Urinary bladder (tissue), 4 donors: ENCODE results near the gene CES2. TPM values are rescaled to one million over a fixed set of nuclear protein-coding genes. Genes with fewer than 3 reads are reported as not detected.
"Not testable (repeated sequence)": the region's sequence is repeated elsewhere in the genome, so short reads cannot be mapped to it uniquely, and the experiment has no call there.

ENCODE experiments used
- DNase-seq: peaks from one replicate; pipeline ENCODE4 v3.0.0-alpha.2; 2015; ENCODE audit errors: extremely low spot score
- H3K27ac ChIP-seq: one replicate; pipeline ENCODE4 v1.5.1; 2013; ENCODE audit warnings: low read depth, mild to moderate bottlenecking, moderate library complexity
- H3K36me3 ChIP-seq: one replicate; pipeline ENCODE4 v1.6.1; 2013; ENCODE audit warnings: mild to moderate bottlenecking, moderate library complexity; ENCODE audit not compliant: insufficient read depth
- H3K4me1 ChIP-seq: one replicate; pipeline ENCODE4 v1.6.1; 2013; ENCODE audit warnings: mild to moderate bottlenecking, moderate library complexity; ENCODE audit not compliant: insufficient read depth
- H3K4me3 ChIP-seq: one replicate; pipeline ENCODE4 v1.5.1; 2013; ENCODE audit warnings: low read depth, low read length
- WGBS: extraction: QIAGEN DNeasy Blood & Tissue Kit; methylation state at CpG from one replicate; pipeline ENCODE4 v1.1.7; 2013; 5-methylcytosine and 5-hydroxymethylcytosine counted together
- polyA plus RNA-seq: library from polyadenylated mRNA; stranded (reverse); fragments of 200-250 nt; gene quantifications from one replicate; pipeline ENCODE4 v1.2.3, GENCODE V29; 2013
- total RNA-seq: library from RNA; depleted of rRNA; stranded (reverse); fragments of >200 nt; gene quantifications from one replicate; pipeline ENCODE4 v1.2.3, GENCODE V29; 2014
- donor health status: healthy with polysubstance abuse.
- donor health status: healthy.

CES2 gene
- total and polyA plus RNA-seq, 2 donors: 12.9 to 32.5 TPM

DNA sequence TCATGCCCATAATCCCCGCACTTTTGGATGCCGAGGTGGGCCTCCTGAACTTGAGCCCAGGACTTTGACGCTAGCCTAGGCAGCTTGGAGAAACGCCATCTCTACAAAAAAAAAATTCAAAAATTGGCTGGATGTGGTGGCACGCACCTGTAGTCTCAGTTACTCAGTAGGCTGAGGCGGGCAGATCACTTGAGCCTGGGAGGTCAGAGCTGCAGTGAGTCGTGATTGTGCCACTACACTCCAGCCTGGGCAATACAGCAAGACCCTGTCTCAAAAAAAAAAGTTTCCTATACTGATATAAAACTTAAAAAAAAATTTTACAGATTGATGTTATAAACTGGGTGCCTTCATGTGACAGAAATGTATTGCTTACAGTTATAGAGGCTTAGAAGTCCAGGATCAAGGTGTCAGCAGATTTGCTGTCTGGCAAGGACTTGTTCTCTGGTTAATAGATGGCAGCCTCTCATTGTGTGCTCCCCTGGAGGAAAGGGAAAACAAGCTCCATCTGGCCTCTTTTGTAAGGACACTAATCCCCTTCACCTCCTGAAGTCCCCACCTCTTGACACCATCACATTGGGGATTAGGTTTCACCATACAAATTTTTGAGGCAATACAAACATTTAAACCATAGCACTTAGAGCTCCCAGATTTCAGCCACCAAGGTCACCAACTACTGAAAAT lies 17.3 kb downstream of the CES2 start:
- H3K36me3 ChIP-seq: no peaks in the 10 kb centered on the region
- H3K27ac ChIP-seq: no peak overlapping the region
- no peaks in the 10 kb centered on the region for H3K4me1 ChIP-seq
- no peak overlapping the region for H3K4me3 ChIP-seq
- WGBS: 83% methylated on average over 7 of the region's 7 CpGs
- no peak for DNase-seq

DNA sequence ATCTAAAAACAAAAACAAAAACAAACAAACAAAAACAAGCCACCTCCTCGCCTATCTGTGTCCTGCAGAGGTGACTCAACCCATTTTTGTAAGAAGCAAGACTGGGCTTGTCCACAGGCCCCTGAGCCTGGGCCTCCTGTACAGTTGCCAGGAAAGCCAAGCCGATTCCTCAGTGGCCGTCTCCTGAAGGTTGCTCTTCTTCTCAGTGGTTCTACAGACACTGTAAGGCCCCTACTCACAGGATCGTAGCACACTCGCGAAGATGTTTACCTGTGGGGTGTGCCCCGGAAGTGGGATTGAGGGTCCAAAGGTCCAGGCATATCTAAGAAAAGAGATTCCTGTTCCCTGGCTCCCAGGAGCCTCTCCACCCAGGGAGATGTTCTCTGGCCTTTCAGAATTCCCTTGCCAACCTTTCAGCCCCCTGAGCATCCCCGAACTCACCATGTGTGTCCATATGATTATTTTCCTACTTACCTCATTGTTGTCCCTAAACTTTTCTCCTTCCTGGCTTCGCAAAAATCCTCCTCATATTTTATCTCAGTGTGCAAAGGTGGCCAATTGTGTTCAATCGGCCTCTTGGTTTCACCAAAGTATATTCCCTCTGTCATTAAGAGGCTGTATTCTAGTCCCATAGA lies 18.3 kb downstream of the CES2 start:
- DNase-seq: no peak
- WGBS: 81% methylated on average over 10 of the region's 10 CpGs
- Histone ChIP-seq H3K4me1 (no peaks in the 10 kb centered on the region), H3K4me3 (no peak overlapping the region), H3K27ac (no peak overlapping the region), H3K36me3 (no peaks in the 10 kb centered on the region)

DNA sequence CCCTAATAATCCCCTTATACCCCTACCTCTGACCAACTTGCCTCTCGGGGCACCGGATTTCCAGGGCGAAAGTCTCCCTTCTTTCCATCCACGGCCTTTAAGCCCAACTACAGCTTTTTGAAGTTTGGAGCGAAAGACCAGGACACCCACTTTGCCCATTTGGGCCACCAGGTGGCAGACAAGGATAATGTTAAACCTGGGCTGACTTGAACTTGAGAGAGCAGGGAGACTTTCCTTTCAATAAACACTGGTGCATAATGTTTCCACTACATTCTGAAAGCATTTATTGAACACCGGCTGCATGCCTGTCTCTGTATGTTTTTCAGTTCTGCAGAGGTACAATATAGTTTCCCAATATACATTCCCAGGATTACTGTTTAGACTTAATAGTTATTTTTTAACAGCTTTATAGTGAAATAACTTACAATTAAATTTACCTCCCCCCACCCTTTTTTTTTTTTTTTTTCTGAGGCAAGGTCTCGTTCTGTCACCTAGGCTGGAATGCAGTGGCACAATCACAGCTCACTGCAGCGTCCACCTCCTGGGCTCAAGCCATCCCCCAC lies 18.9 kb downstream of the CES2 start:
- Histone ChIP-seq H3K36me3 (no peaks in the 10 kb centered on the region), H3K27ac (no peak overlapping the region), H3K4me1 (no peaks in the 10 kb centered on the region), H3K4me3 (no peak overlapping the region)
- no peak for DNase-seq
- WGBS: 21% methylated on average over 8 of the region's 8 CpGs

DNA sequence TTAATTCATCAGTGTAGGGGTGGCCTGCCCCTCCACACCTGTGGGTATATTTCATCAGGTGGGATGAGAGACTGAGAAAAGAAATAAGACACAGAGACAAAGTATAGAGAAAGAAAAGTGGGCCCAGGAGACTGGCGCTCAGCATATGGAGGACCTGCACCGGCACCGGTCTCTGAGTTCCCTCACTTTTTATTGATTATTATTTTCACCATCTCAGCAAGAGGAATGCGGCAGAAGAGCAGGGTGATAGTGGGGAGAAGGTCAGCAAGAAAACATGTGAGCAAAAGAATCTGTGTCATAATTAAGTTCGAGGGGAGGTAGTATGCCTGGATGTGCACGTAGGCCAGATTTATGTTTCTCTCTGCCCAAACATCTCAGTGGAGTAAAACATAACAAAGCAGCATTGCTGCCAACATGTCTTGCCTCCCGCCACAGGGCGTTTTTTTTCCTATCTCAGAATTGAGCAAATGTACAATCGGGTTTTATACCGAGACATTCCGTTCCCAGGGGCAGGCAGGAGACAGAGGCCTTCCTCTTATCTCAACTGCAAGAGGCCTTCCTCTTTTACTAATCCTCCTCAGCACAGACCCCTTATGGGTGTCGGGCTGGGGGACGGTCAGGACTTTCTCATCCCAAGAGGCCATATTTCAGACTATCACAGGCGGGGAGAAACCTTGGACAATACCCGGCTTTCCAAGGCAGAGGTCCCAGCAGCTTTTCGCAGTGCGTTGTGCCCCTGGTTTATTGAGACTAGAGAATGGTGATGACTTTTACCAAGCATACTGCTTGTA lies 20.2 kb downstream of the CES2 start:
- H3K4me3 ChIP-seq, DNase-seq, H3K27ac ChIP-seq, H3K4me1 ChIP-seq, H3K36me3 ChIP-seq: not testable (repeated sequence)
- 56% methylated on average over 17 of the region's 17 CpGs for WGBS

DNA sequence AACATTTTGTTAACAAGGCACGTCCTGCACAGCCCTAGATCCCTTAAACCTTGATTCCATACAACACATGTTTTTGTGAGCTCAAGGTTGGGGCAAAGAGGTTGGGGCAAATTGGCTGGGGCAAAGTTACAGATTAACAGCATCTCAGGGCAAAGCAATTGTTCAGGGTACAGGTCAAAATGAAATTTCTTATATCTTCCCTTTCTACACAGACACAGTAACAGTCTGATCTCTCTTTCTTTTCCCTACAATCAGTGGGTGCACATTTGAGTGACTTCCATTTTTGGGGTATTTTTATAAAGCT lies 20.8 kb downstream of the CES2 start:
- not testable (repeated sequence) for H3K4me1 ChIP-seq, H3K4me3 ChIP-seq, H3K36me3 ChIP-seq, DNase-seq, H3K27ac ChIP-seq
- WGBS: 65% methylated on average over 1 of the region's 1 CpG

DNA sequence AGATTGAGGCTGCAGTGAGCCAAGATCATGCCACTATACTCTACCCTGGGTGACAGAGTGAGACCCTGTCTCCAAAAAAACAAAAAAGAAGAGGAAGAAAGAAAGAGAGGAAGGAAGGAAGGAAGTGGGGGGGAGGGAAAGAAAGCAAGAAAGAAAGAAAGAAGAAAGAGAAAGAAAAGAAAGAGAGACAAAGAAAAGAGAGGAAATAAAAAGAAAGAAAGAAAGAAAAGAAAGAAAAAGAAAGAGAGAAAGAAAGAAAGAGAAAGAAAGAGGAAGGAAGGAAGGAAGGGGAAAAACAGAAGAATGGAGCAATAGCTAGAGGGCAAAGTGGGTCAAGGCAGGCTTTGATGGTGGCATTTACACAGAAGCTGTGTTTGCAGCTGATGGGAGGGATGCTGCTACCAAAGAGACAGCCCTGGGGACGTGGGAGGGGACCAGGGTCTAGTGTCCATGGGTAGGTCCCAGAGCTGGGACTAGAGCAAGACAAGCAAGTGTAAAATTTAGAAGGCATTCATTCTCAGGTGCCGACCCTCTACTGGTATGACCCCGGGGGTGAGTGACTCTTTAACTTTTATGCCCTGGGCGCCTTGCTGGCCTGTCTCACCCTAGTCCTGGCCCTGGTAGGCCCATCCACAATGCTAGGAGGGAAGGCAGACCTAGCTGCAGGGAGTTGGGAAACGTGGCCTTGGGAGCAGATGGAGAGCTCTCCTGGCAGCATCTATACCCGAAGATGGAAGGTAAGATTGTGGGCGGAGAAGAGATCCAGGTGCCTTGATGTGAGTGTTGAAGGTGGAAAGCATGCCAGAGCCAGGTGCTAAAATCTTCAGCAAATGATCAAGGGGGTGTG lies 23.8 kb downstream of the CES2 start:
- WGBS: 76% methylated on average over 7 of the region's 7 CpGs
- no peaks in the 10 kb centered on the region for H3K36me3 ChIP-seq
- DNase-seq: no peak
- no peak overlapping the region for H3K27ac ChIP-seq
- no peaks in the 10 kb centered on the region for H3K4me1 ChIP-seq
- H3K4me3 ChIP-seq: no peak overlapping the region

DNA sequence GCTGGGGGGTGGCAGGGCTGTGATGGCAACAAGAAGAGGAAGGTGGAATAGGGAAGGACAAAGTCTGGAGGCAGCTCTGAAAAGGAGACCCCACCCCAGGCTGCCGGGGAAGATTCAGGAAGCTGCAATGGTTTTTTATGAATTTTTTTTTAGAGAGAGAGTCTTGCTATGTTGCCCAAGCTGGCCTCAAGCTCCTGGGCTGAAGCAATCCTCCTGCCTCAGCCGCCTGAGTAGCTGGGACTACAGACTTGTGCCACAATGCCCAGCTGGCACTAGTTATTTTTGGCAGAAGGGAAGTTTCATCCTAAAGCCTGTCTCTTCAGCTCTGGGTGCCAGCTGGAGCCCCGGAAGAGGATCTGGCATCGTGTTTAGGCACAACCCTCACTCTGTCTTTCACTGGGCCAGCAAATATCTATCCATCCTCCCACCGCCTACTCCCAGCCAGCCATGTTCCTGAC lies 24.4 kb downstream of the CES2 start:
- no peak for DNase-seq
- Histone ChIP-seq H3K27ac (no peak overlapping the region), H3K4me1 (no peaks in the 10 kb centered on the region), H3K4me3 (no peak overlapping the region), H3K36me3 (no peaks in the 10 kb centered on the region)
- WGBS: 52% methylated on average over 5 of the region's 5 CpGs

DNA sequence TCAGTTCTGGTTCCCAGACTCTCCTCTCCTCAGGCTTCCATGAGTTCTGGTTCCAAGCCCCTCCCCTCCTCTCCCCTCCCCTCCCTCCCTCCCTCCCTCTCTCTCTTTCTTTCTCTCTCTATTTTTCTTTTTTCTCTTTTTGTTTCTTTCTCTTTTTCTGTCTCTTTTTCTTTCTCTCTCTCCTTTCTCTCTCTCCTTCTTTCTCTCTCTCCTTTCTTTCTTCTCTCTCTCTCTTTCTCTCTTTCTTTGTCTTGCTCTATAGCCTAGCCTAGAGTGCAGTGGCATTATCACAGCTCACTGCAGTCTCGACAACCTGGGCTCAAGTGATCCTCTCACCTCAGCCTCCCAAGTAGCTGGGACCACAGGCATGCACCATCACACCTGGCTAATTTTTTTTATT lies 25.0 kb downstream of the CES2 start:
- 85% methylated on average over 1 of the region's 1 CpG for WGBS
- Histone ChIP-seq H3K36me3 (no peaks in the 10 kb centered on the region), H3K4me1 (no peaks in the 10 kb centered on the region), H3K4me3 (no peak overlapping the region), H3K27ac (no peak overlapping the region)
- DNase-seq: no peak

DNA sequence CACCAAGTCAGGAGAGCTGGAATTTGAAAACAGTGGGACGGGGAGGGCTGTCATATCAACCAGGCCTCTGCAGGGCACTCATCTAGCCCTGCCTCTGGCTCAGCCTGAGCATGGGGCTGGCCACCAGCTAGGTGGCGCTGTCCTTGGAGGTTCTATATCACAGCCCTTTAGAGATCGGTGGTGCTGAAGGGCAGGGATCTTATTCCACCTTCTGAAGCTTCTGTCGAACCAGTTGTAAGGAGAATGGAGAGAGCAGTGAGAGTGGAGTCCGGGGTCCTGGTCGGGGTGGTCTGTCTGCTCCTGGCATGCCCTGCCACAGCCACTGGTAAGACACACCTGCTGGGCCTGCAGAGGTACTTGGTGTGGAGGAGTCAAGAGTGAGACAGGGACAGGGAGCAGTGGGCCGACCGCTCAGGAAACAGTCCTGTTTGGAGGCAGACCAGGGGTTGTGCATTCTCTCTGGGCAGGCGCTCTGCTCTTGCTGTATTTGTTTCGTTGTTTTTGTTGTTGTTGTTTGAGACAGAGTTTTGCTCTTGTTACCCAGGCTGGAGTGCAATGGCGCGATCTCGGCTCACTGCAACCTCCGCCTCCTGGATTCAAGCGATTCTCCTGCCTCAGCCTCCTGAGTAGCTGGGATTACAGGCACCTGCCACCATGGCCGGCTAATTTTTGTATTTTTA lies 25.9 kb downstream of the CES2 start, which contains the start of gene CES3:
Gene CES3, plus strand, starts transcription at position 202 of the 680 bp plus-strand sequence. Its CDS starts 42 bp downstream, at position 244.
- Histone ChIP-seq H3K4me3 (no peak within 1 kb of the TSS), H3K4me1 (no peaks in the 10 kb centered on the region), H3K27ac (no peak within 1 kb of the TSS), H3K36me3 (no peaks in the 10 kb centered on the region)
- no peak for DNase-seq
- WGBS: 63% methylated on average over 16 of the region's 16 CpGs

DNA sequence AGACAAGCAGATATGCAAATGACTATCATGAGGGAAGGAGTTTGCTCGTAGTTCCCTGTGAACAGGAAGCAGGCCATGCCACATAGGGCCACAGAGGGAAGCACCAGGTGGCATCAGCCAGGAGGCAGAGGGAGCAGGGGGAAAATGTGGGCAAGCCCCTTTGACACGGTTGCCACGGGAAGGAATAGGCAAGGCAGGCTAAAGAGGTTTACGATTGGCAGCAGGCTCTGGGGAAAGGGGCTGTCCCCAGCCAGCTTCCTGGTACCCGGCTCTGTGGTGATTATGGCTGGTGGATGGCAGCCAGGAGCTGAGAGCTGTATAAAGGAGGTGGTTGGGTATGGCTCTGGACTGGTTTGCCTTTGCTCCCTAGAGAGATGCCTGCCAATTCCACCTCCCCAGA lies 26.6 kb downstream of the CES2 start:
- no peak overlapping the region for H3K27ac ChIP-seq
- 53% methylated on average over 5 of the region's 5 CpGs for WGBS
- no peak for DNase-seq
- no peaks in the 10 kb centered on the region for H3K4me1 ChIP-seq
- H3K4me3 ChIP-seq: no peak overlapping the region
- H3K36me3 ChIP-seq: no peaks in the 10 kb centered on the region

DNA sequence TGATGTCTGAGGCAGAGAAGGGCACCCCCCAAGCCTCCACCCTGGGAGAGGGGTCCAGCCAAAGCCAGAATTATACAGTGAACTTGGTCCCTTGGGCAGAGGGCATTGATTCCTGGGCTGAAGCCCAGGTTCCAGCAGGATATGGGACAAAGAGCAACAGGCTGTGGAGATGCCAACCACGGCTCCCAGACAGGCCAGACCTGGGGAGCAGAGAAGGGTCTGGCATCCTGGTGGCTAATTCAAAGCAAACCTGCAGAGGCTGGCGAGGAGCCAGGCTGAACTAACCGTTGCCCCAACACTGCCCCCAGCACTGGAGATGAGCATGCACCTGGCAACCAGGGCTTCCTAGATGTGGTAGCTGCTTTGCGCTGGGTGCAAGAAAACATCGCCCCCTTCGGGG lies 28.7 kb downstream of the CES2 start:
- no peak for DNase-seq
- H3K36me3 ChIP-seq: no peaks in the 10 kb centered on the region
- no peak overlapping the region for H3K4me3 ChIP-seq
- H3K27ac ChIP-seq: no peak overlapping the region
- H3K4me1 ChIP-seq: no peaks in the 10 kb centered on the region
- WGBS: 68% methylated on average over 6 of the region's 6 CpGs

DNA sequence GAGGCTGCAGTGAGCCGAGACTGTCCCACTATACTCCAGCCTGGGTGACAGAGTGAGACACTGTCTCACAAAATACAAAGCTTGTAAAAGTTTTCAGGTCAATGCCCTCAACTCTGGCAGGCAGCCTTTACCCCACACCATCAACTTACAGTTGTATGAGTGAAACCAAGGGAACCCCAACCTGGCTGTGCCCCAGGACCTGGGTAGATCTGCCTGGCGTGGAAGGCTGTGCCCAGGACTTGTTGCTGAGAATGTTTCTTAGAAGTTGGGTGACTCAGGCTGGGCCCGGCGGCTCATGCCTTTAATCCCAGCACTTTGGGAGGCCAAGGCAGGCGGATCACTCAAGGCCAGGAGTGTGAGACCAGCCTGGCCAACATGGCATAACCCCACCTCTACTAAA lies 33.5 kb downstream of the CES2 start:
- H3K4me3 ChIP-seq: no peak overlapping the region
- no peak for DNase-seq
- no peak overlapping the region for H3K27ac ChIP-seq
- no peaks in the 10 kb centered on the region for H3K36me3 ChIP-seq
- no peaks in the 10 kb centered on the region for H3K4me1 ChIP-seq
- WGBS: 84% methylated on average over 5 of the region's 5 CpGs
